BJ (cell line): ENCODE results near the gene KRT6A. TPM values are rescaled to one million over a fixed set of nuclear protein-coding genes. Genes with fewer than 3 reads are reported as not detected.
"Not testable (repeated sequence)": the region's sequence is repeated elsewhere in the genome, so short reads cannot be mapped to it uniquely, and the experiment has no call there.

Experiments
- CTCF ChIA-PET: fragments of 350-600 bp; formaldehyde crosslinking; extraction: SDS; loops from one replicate; lab custom pipeline; 2021; ENCODE audit warnings: antibody characterized with exemption, inconsistent platforms; lab: Yijun Ruan, JAX
- POLR2A ChIA-PET: fragments of 300-600 bp; sonication (Branson Sonifier 250); formaldehyde crosslinking; extraction: SDS; loops from one replicate; lab custom pipeline; 2021; ENCODE audit warnings: antibody characterized with exemption; lab: Charles Lee
- DNase-seq: peaks from one replicate; pipeline ENCODE4 v3.0.0-alpha.2; 2011; ENCODE audit warnings: low read depth
- H3K27me3 ChIP-seq: 2 replicates; pipeline ENCODE4 v1.6.0; 2011; ENCODE audit warnings: low read length; ENCODE audit not compliant: control insufficient read depth, insufficient read depth
- H3K36me3 ChIP-seq: 2 replicates; pipeline ENCODE4 v1.5.1; 2011; ENCODE audit warnings: low read length; ENCODE audit not compliant: control insufficient read depth, insufficient read depth
- H3K4me3 ChIP-seq: 2 replicates; pipeline ENCODE4 v1.5.1; 2011; ENCODE audit warnings: low read depth, mild to moderate bottlenecking, control low read depth, low read length
- polyA plus RNA-seq: library from polyadenylated mRNA; depleted of rRNA; stranded (reverse); fragments of >200 nt; gene quantifications from 2 replicates; pipeline ENCODE4 v1.2.3, GENCODE V29; 2011
- TF ChIP-seq, protein P1 (sequence below): IDR thresholded peaks from 2 replicates; pipeline ENCODE4 v1.5.1; 2011; ENCODE audit warnings: low read depth, mild to moderate bottlenecking, control low read depth, inconsistent platforms, low read length, moderate library complexity; ENCODE audit not compliant: insufficient read depth

KRT6A gene
- polyA plus RNA-seq, 1 experiment = not detected

DNA sequence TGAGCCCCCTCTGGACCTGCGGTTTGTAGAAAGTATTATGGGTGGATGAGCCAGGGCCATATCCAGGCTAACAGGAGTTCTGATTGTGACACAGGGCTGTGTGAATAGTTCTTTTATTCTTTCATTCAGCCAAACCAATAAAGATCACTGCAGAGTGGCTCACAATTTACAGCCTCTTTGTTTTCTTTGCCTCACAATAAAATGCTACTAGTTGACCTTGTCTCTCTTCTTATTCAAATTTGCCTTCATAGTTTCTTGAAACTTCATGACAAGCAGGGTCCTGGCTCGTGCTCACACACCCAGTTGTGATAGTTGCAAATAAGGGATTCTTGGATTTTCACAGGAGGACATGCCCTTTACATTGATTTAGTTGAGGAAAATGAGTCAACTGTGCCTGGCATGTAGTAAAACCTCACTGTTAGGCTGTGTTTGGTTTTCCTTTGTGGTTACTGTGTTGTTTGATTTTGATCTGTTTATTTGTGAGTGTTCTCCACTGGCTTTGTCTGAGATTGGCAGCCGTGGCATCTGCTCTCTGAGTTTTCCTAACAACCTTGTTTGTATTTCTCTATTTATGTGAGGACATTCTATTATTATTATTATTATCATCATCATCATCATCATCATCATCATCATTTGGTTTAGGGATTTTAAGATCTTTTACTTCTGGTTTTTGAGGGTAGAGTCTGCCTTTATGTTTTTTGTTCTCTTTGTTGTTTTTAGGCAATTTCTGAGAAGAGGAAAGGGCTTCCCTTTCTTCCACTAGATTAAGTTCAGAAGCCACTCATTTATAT, 38.5 kb downstream of the KRT6A start:
- CTCF ChIA-PET = no interaction called here
- Histone ChIP-seq H3K36me3 (no peaks in the 10 kb centered on the region), H3K27me3 (no peaks in the 10 kb centered on the region), H3K4me3 (no peak overlapping the region)
- DNase-seq = no peak
- TF ChIP-seq, protein P1, sequence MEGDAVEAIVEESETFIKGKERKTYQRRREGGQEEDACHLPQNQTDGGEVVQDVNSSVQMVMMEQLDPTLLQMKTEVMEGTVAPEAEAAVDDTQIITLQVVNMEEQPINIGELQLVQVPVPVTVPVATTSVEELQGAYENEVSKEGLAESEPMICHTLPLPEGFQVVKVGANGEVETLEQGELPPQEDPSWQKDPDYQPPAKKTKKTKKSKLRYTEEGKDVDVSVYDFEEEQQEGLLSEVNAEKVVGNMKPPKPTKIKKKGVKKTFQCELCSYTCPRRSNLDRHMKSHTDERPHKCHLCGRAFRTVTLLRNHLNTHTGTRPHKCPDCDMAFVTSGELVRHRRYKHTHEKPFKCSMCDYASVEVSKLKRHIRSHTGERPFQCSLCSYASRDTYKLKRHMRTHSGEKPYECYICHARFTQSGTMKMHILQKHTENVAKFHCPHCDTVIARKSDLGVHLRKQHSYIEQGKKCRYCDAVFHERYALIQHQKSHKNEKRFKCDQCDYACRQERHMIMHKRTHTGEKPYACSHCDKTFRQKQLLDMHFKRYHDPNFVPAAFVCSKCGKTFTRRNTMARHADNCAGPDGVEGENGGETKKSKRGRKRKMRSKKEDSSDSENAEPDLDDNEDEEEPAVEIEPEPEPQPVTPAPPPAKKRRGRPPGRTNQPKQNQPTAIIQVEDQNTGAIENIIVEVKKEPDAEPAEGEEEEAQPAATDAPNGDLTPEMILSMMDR = no peak
- POLR2A ChIA-PET = no interaction called here

- TF ChIP-seq, protein P1 = no peak
- POLR2A ChIA-PET = interaction anchor here (0.6 kb wide), 1 partner anchor 13 kb away, joined by 4 read pairs; no protein-coding TSS in a partner anchor
- no peak for DNase-seq
- no peak within 1 kb of the TSS for H3K4me3 ChIP-seq
- H3K27me3 ChIP-seq = peaks cover 3% of the 10 kb centered on the region; the same call in 1 of the 2 replicates
- H3K36me3 ChIP-seq = no peaks in the 10 kb centered on the region
- CTCF ChIA-PET = interaction anchor here (1.4 kb wide), 1 partner anchor 8 kb away, joined by 4 read pairs; no protein-coding TSS in a partner anchor
These were observed 41.0 kb downstream of the KRT6A start, which contains the start of gene KRT6B for GRCh38 chr12:52452101-52452500. Gene KRT6B (minus strand): TSS chr12:52452146. CDS start chr12:52452078, 68 bp downstream.

DNA sequence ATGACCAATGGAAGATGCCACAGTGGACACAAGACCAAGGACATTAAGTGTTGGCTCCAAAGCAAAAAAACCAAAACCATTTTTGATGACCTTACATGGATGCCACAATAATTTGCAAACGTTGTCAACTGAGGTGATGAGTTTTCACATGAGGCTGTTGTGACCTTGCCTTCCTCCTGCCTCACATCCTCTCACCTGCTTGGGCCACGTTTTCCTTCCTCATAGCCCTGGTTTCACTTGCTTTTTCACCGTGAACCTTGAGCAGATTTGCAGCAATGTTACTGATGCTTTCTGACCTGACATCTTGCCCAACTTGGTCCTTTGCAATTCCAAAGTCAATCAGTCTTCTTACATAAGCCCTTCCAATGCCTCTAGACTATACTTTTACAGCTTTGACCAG, 44.8 kb downstream of the KRT6A start:
- no peak for DNase-seq

GRCh38 chr12:52447196-52447595, 45.9 kb downstream of the KRT6A start:
- H3K36me3 ChIP-seq, CTCF ChIA-PET, H3K27me3 ChIP-seq, H3K4me3 ChIP-seq, POLR2A ChIA-PET, DNase-seq: not testable (repeated sequence)

More for the DNA sequence above, 44.8 kb downstream of the KRT6A start:
- H3K4me3 ChIP-seq = no peak overlapping the region
- ChIA-PET CTCF (no interaction called here), POLR2A (no interaction called here)
- no peaks in the 10 kb centered on the region for H3K36me3 ChIP-seq
- H3K27me3 ChIP-seq = peaks cover 3% of the 10 kb centered on the region; the same call in 1 of the 2 replicates
- TF ChIP-seq, protein P1 = no peak

GRCh38 chr12:52446367-52447045, 46.6 kb downstream of the KRT6A start:
- DNase-seq = no peak
- H3K27me3 ChIP-seq = peaks cover 3% of the 10 kb centered on the region; the same call in 1 of the 2 replicates
- no peaks in the 10 kb centered on the region for H3K36me3 ChIP-seq
- H3K4me3 ChIP-seq = no peak overlapping the region
- TF ChIP-seq, protein P1 = no peak
- ChIA-PET POLR2A (interaction anchor here (0.6 kb wide), 1 partner anchor 12 kb away, joined by 5 read pairs; no protein-coding TSS in a partner anchor), CTCF (interaction anchor here (0.6 kb wide), 1 partner anchor 509 kb away, joined by 3 read pairs; no protein-coding TSS in a partner anchor)
